ENCODE results near the gene KIF19.

DNA sequence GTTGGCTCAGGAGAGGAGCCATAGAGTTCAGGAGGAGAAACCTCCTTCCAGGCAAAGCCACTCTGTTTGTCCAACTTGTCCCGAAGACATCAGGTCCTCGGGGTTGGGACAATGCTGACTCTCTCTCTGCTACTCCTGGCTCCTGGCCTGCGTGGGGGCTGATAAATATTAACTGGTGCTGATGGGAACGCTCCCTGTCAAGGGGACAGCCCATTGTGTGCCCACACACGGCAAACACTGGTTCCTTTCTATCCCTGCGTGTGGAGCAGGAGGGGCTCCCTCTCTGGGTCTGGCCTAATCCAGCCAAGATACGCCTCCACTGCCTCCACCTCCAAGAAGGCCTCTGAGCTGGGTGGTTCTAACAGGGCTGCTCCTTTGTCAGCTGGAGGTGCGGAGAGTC, 4.4 kb downstream of the KIF19 start:
- TF ChIP-seq POLR2A (IDR thresholded peaks at IDR 0.05; ENCODE audit: low read depth, low read length) = no peak
- TF ChIP-seq YY1 (IDR thresholded peaks at IDR 0.05; ENCODE audit: low read depth, low read length) = no peak
- TF ChIP-seq CBX5 (IDR thresholded peaks at IDR 0.05; ENCODE audit: low read depth) = no peak
- no peak for TF ChIP-seq FOS (IDR thresholded peaks at IDR 0.05; ENCODE audit: borderline replicate concordance, extremely low read depth, insufficient read length)
- TF ChIP-seq RAD51 (IDR thresholded peaks at IDR 0.05) = no peak
- TF ChIP-seq, protein P1, sequence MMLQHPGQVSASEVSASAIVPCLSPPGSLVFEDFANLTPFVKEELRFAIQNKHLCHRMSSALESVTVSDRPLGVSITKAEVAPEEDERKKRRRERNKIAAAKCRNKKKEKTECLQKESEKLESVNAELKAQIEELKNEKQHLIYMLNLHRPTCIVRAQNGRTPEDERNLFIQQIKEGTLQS (IDR thresholded peaks at IDR 0.05; ENCODE audit: borderline replicate concordance, extremely low read depth, low read depth, low read length) = no peak
